CD4-positive, alpha-beta T cell treated with Interleukin-6 for 4 hours (primary cell): Measurements from ENCODE around the gene GPR85.
"Not testable (repeated sequence)": the region's sequence is repeated elsewhere in the genome, so short reads cannot be mapped to it uniquely, and the experiment has no call there.

ENCODE experiments used
- DNase-seq: peaks from one replicate; pipeline ENCODE4 v3.0.0-alpha.2; 2020; ENCODE audit warnings: mixed read lengths

GPR85 gene

GRCh38 chr7:113086431-113086888, at the start of gene GPR85:
Gene GPR85, minus strand, starts transcription at chr7:113086827. Its CDS starts 2,106 bp downstream, at chr7:113084721.
- DNase-seq: peak; percentile 29

- no peak for DNase-seq
Observed at GRCh38 chr7:113134025-113134424, 47.4 kb upstream of the GPR85 start.

GRCh38 chr7:113131367-113131766, 44.7 kb upstream of the GPR85 start:
- DNase-seq: no peak

GRCh38 chr7:113128031-113128430, 41.4 kb upstream of the GPR85 start:
- no peak for DNase-seq

- DNase-seq: no peak
Observed at GRCh38 chr7:113125728-113126127, 39.1 kb upstream of the GPR85 start.

GRCh38 chr7:113122744-113123143, 36.1 kb upstream of the GPR85 start:
- no peak for DNase-seq

GRCh38 chr7:113120647-113121046, 34.0 kb upstream of the GPR85 start:
- no peak for DNase-seq

- no peak for DNase-seq
Observed at GRCh38 chr7:113119429-113119828, 32.8 kb upstream of the GPR85 start.

- peak; percentile 91 for DNase-seq
Observed at GRCh38 chr7:113118074-113118959, 31.7 kb upstream of the GPR85 start, which contains the start of gene SMIM30. Gene SMIM30, minus strand, starts transcription at chr7:113118554. Its CDS starts 976 bp downstream, at chr7:113117578.

- DNase-seq: not testable (repeated sequence)
Observed at GRCh38 chr7:113117374-113117774, 30.7 kb upstream of the GPR85 start.

GRCh38 chr7:113113912-113114311, 27.3 kb upstream of the GPR85 start:
- no peak for DNase-seq

GRCh38 chr7:113109718-113110117, 23.1 kb upstream of the GPR85 start:
- DNase-seq: no peak

GRCh38 chr7:113100121-113100603, 13.5 kb upstream of the GPR85 start:
- no peak for DNase-seq

- DNase-seq: no peak
Observed at GRCh38 chr7:113099284-113099919, 12.8 kb upstream of the GPR85 start.

GRCh38 chr7:113094517-113095249, 8.1 kb upstream of the GPR85 start:
- DNase-seq: no peak

GRCh38 chr7:113093561-113093960, 6.9 kb upstream of the GPR85 start:
- DNase-seq: no peak

- DNase-seq: no peak
Observed at GRCh38 chr7:113092762-113093161, 6.1 kb upstream of the GPR85 start.

- no peak for DNase-seq
Observed at GRCh38 chr7:113087071-113087998, 708 bp upstream of the GPR85 start.

- no peak for DNase-seq
Observed at GRCh38 chr7:113085781-113086390, 741 bp downstream of the GPR85 start.

GRCh38 chr7:113084496-113085172, 2.0 kb downstream of the GPR85 start:
- DNase-seq: no peak
